ENCODE data around the gene SYT15B.
"Not testable (repeated sequence)": the region's sequence is repeated elsewhere in the genome, so short reads cannot be mapped to it uniquely, and the experiment has no call there.

Gene SYT15B

DNA sequence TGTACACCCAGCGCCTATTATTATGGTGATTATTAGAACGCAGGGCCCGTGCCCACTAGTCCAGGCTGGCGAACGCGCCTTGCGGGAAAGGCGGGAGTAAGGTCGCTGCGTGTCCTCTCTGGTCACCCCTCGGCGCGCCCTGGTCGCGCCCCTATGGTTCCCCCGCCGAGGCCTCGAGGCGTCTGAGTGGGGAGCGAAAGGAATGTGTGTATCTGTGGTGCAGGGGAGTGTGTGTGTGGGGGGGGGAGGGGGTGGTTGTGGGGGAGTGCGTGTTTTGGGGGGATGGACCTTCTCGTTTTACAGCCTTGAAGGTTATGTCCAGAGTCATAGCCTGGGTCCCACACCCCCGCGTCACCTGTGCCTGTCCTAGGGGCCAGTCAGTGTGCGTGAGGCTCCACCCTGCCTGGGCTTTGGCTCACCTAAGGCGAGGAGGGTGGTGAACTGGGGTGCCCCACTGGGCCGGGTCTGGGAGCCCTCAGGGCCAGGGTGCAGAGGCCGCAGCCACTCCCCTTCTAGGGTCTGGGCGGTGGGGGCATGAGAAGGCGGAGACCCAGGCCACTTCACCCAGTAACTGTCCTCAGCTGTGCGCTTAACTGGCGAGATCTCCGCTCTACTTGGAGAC is at the start of gene SYT15B:
Gene SYT15B (minus strand): TSS at position 39 of the 622 bp plus-strand sequence. CDS start 952 bp downstream, outside the sequence.
- Histone ChIP-seq H3K4me3 (ENCODE audit: low read depth, low read length) (peak within 1 kb of the TSS; percentile 26; the same call in 1 of the 2 replicates), H3K27me3 (ENCODE audit: control insufficient read depth, insufficient read depth, low read length) (peaks cover 12% of the 10 kb centered on the region)
- not testable (repeated sequence) for H3K27ac ChIP-seq (ENCODE audit: low read depth, low read length); H3K4me1 ChIP-seq (ENCODE audit: control insufficient read depth, insufficient read depth, low read length); H3K36me3 ChIP-seq (ENCODE audit: control insufficient read depth, insufficient read depth, low read length); H3K9me3 ChIP-seq (ENCODE audit: control insufficient read depth, insufficient read depth, low read length); H3K9ac ChIP-seq (ENCODE audit: low read depth, low read length)

DNA sequence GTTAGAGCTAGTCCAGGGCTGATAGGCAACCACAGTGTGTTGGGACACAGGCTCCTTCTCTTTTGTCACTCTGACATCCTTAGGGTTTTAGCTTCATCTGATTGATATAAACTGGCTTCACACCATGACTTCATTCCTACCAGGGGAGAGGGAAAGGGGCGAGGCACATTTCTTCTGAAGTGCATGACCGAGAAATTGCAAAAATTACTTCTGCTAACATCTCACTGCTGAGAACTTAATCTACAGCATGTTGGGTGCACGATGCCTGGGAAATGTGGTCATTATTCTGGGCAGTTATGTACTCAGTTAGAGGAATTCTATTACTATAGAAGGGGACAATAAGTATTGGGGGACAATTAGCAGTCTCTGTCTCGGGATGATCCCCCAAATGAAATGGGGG is 16.2 kb upstream of the SYT15B start:
- not testable (repeated sequence) for H3K36me3 ChIP-seq (ENCODE audit: control insufficient read depth, insufficient read depth, low read length); H3K27me3 ChIP-seq (ENCODE audit: control insufficient read depth, insufficient read depth, low read length); H3K4me3 ChIP-seq (ENCODE audit: low read depth, low read length); H3K27ac ChIP-seq (ENCODE audit: low read depth, low read length); H3K4me1 ChIP-seq (ENCODE audit: control insufficient read depth, insufficient read depth, low read length); H3K9ac ChIP-seq (ENCODE audit: low read depth, low read length); H3K9me3 ChIP-seq (ENCODE audit: control insufficient read depth, insufficient read depth, low read length)

DNA sequence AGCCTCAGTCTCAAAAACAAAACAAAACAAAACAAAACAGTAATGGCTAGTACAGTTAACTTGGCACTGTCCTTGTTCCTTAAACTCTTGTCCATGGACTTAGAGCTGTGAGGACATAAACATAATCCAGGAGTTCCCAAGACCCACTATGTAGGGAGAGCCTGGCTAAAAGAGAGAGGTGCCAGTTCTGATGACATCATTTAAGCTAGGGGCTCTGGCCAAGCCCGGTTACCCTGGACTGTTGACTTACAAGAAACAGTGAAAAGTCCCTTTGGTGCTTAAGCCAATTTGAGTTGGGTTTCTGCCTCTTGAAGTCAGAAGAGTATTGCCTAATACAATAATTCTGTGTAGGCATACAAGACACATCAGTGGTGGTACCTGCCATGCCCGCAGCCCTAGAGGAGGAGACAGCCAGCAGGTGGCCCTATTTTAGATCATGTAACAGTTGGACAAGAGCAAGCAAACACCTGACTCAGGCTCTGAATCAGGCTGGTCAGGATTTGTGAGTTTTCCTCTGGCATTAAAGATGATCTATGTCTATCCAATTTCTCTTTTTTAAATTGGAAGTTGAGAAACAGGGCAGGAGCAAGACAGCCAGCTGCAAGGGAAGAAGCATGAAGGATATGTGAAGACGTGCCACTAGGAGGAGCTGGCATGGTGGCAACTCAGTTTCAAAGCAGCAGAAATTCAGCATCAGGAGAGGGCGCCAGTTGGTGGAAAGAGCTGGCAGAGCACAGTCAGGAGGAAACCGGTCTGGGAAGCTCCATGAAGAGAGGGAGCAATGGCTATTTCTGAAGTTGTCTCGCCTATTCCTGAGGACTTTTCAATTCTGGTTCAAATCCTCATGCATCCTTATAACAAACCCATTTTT is 12.2 kb upstream of the SYT15B start:
- H3K36me3 ChIP-seq (ENCODE audit: control insufficient read depth, insufficient read depth, low read length); H3K4me1 ChIP-seq (ENCODE audit: control insufficient read depth, insufficient read depth, low read length); H3K27me3 ChIP-seq (ENCODE audit: control insufficient read depth, insufficient read depth, low read length); H3K4me3 ChIP-seq (ENCODE audit: low read depth, low read length); H3K27ac ChIP-seq (ENCODE audit: low read depth, low read length); H3K9me3 ChIP-seq (ENCODE audit: control insufficient read depth, insufficient read depth, low read length); H3K9ac ChIP-seq (ENCODE audit: low read depth, low read length): not testable (repeated sequence)

DNA sequence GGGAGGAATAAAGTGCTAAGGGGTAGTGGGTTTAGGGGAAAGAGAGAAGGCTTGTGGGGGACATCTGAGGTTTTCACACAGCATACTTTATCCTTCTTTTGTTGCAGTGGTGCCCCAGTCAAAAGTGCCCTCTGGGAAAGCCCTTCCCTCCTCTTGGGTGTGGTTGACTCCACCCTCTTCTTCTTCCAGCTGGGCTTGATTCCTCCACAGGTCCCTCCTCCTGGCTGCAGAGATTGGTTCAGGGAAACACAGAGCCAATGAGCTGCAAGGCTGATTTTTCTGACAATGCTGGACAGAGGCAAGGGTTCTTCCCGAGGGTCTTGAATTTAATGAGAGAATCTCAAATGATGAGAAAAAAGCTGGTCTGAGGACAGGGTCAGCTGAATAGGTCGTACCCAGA is 7.4 kb upstream of the SYT15B start:
- H3K27ac ChIP-seq (ENCODE audit: low read depth, low read length); H3K4me1 ChIP-seq (ENCODE audit: control insufficient read depth, insufficient read depth, low read length); H3K9ac ChIP-seq (ENCODE audit: low read depth, low read length); H3K36me3 ChIP-seq (ENCODE audit: control insufficient read depth, insufficient read depth, low read length); H3K4me3 ChIP-seq (ENCODE audit: low read depth, low read length); H3K27me3 ChIP-seq (ENCODE audit: control insufficient read depth, insufficient read depth, low read length); H3K9me3 ChIP-seq (ENCODE audit: control insufficient read depth, insufficient read depth, low read length): not testable (repeated sequence)

DNA sequence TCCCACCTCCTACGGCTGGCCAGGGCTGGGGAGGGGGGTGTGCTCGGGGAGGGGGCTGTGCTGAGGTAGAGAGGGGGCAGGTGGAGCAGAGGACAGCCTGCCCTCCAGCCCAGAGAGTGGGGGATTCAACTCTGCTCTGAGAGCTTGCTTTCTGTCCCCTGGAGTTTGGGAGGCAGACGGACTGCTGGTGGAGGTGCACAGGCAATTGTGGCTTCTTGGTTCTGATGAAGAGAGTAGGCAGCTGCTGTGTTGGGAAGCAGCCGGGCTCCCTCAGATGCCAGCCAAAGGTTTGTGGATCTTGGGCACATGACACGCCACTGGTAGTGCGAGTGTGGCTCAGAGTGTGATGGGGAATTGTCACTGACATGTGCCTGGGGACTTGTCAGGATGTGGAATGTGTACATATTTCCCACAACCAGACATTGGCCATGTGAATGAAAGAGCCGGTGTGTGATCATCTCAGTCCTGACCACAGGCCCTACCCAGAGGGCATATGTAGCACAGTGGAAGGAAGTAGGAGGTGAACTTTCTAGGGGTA is 5.3 kb upstream of the SYT15B start:
- not testable (repeated sequence) for H3K9me3 ChIP-seq (ENCODE audit: control insufficient read depth, insufficient read depth, low read length); H3K27me3 ChIP-seq (ENCODE audit: control insufficient read depth, insufficient read depth, low read length); H3K4me3 ChIP-seq (ENCODE audit: low read depth, low read length); H3K27ac ChIP-seq (ENCODE audit: low read depth, low read length); H3K9ac ChIP-seq (ENCODE audit: low read depth, low read length); H3K36me3 ChIP-seq (ENCODE audit: control insufficient read depth, insufficient read depth, low read length); H3K4me1 ChIP-seq (ENCODE audit: control insufficient read depth, insufficient read depth, low read length)

DNA sequence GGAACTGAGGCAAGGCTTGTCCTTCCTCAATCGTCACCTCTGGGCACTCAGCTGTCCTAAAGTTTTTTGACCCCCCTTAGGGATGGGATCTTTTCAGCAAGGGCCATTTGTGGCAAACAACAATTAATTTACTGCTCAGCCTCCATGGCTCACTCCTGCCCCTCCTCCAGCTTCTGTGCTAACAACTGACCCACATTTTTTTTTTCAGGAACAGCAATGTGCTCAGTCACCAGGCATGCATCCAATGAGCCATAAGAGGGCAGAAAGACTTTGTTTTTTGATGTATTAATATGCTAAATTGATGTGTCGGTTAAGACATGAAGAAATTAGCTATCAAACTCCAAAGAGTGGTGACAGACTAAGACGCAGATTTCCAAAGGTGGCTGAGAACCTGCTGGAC is 4.7 kb upstream of the SYT15B start:
- H3K4me3 ChIP-seq (ENCODE audit: low read depth, low read length); H3K9ac ChIP-seq (ENCODE audit: low read depth, low read length); H3K27ac ChIP-seq (ENCODE audit: low read depth, low read length); H3K4me1 ChIP-seq (ENCODE audit: control insufficient read depth, insufficient read depth, low read length); H3K36me3 ChIP-seq (ENCODE audit: control insufficient read depth, insufficient read depth, low read length); H3K27me3 ChIP-seq (ENCODE audit: control insufficient read depth, insufficient read depth, low read length); H3K9me3 ChIP-seq (ENCODE audit: control insufficient read depth, insufficient read depth, low read length): not testable (repeated sequence)

DNA sequence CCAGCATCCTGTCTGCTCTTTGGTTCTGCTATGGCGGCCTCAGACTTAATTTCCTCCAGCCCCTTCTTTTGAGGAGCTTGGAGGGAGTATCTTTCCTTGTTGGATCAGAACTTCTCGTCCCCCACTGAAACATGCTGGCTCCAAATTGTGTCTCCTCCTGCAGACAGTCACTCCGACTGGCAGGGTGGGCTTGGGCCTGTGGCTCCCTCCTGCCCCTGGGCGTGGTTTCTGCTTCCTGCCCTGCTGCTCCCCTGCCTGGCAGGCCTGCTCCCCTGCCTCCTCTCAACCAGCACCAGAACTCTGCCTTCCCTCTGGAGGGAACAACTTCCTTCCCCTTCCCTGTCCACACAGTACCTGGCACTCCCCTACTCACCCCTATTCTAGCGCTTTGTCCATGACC is 3.8 kb upstream of the SYT15B start:
- H3K27ac ChIP-seq (ENCODE audit: low read depth, low read length); H3K4me3 ChIP-seq (ENCODE audit: low read depth, low read length); H3K36me3 ChIP-seq (ENCODE audit: control insufficient read depth, insufficient read depth, low read length); H3K9ac ChIP-seq (ENCODE audit: low read depth, low read length); H3K9me3 ChIP-seq (ENCODE audit: control insufficient read depth, insufficient read depth, low read length); H3K27me3 ChIP-seq (ENCODE audit: control insufficient read depth, insufficient read depth, low read length); H3K4me1 ChIP-seq (ENCODE audit: control insufficient read depth, insufficient read depth, low read length): not testable (repeated sequence)

DNA sequence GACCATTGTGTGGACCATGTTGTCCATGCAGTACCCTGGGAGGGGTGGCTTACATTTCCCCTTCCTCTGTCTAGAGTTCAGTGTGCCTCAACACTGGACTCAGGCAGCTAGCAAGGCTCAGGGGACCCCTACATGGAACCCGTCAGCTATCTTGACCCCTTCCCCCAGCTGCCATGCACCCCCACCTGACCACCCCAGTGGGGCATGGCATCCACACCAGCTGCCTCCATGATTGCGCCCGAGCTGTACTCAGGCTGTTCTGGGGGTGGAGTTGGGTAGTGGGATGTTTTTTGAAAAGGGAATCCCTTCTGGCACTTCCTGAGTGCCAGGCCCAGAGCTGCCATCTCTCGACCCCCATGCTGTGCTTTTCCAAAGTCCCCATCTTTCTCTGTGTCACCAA is 1.8 kb upstream of the SYT15B start:
- not testable (repeated sequence) for H3K9ac ChIP-seq (ENCODE audit: low read depth, low read length); H3K27ac ChIP-seq (ENCODE audit: low read depth, low read length)
- peaks cover 12% of the 10 kb centered on the region for H3K27me3 ChIP-seq (ENCODE audit: control insufficient read depth, insufficient read depth, low read length)

DNA sequence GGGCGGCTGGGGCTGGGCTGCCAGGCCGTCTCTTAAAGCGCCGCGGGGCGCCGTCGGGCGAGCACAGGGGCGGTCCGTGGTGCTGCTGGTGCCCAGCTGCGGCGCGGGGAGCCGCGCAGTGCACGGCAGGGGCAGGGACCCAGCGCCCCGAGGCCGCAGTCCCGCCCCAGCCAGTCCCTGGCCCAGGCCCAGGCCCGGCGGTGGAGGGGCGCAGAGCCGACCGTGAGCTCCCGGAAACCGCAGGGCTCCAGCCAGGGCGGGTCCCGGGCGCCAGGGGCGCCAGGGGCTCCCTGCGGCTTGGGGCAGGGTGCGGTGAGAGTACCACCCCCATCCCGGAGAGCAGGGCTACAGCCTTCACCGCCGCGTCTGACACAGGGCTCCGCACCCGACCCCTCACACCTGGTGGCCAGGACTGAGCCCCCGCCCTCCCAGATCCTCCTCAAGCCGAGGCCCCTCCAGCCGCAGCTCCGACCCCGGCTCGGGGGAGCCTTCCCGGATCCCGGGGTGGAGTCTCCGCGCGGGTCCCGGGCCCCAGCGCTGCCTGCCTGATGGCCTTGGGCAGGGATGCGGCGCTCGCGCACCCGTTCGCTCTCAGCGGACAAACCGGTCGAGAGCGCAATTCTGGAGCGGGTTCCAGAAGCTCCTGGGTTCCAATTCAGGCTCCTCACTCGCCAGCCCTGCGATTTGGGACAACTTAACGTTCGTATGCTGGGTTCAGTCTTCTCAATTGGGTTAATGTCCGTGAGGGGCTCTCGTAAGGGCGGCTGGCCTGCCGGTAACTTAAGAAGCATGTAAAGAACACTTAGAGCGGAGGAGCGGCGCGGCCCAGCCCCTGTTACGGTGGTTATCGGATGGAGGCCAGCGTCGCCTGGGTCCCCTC is 478 bp downstream of the SYT15B start:
- H3K4me1 ChIP-seq (ENCODE audit: control insufficient read depth, insufficient read depth, low read length); H3K36me3 ChIP-seq (ENCODE audit: control insufficient read depth, insufficient read depth, low read length); H3K9ac ChIP-seq (ENCODE audit: low read depth, low read length); H3K27ac ChIP-seq (ENCODE audit: low read depth, low read length); H3K9me3 ChIP-seq (ENCODE audit: control insufficient read depth, insufficient read depth, low read length): not testable (repeated sequence)
- H3K27me3 ChIP-seq (ENCODE audit: control insufficient read depth, insufficient read depth, low read length), result peaks cover 12% of the 10 kb centered on the region
- H3K4me3 ChIP-seq (ENCODE audit: low read depth, low read length), result peak overlapping the region; percentile 26; the same call in 1 of the 2 replicates

More for the DNA sequence above, 1.8 kb upstream of the SYT15B start:
- H3K9me3 ChIP-seq (ENCODE audit: control insufficient read depth, insufficient read depth, low read length); H3K4me3 ChIP-seq (ENCODE audit: low read depth, low read length); H3K36me3 ChIP-seq (ENCODE audit: control insufficient read depth, insufficient read depth, low read length); H3K4me1 ChIP-seq (ENCODE audit: control insufficient read depth, insufficient read depth, low read length): not testable (repeated sequence)

DNA sequence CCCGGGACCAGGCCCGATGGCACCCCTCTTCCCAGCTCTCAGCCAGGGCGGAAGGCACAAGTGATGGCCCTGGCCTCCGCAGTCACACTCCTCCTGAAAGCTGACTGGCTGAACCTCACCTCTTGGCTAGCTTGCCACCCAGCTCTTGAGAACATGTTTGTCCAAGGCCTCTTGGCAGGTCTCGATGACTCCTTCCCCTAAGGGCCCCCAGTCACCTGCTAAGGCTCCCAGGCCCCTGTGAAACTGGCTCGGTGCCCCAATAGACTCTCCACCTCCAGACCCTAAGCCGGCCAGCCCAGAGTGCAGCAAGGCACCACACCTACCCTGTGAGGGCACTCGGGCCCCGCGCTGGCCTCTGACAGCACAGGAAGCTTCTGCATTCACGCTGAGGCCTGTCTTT is 4.5 kb downstream of the SYT15B start:
- H3K36me3 ChIP-seq (ENCODE audit: control insufficient read depth, insufficient read depth, low read length); H3K9me3 ChIP-seq (ENCODE audit: control insufficient read depth, insufficient read depth, low read length); H3K9ac ChIP-seq (ENCODE audit: low read depth, low read length); H3K27ac ChIP-seq (ENCODE audit: low read depth, low read length); H3K4me3 ChIP-seq (ENCODE audit: low read depth, low read length); H3K4me1 ChIP-seq (ENCODE audit: control insufficient read depth, insufficient read depth, low read length): not testable (repeated sequence)
- peaks cover 12% of the 10 kb centered on the region for H3K27me3 ChIP-seq (ENCODE audit: control insufficient read depth, insufficient read depth, low read length)

DNA sequence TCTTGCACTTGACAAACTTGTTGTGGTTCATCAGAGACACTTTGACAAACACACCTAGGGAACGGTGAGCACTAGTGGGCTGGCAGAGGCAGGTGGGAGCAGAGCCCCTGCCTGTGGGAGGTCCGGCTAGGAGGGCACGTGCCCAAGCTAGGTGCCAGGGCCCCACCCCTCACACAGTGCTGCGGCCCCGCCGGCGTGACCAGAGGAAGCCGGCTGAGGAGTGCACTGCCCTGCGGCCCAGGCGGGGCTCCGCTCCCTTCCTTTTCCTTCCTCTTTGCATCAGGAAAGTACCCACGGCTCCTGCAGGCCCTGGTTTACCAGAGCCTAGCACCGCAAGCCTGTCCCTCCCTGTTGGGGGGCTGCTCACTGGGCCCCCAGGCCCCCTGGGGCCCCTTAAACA is 7.2 kb downstream of the SYT15B start:
- H3K27me3 ChIP-seq (ENCODE audit: control insufficient read depth, insufficient read depth, low read length); H3K9ac ChIP-seq (ENCODE audit: low read depth, low read length); H3K27ac ChIP-seq (ENCODE audit: low read depth, low read length); H3K4me3 ChIP-seq (ENCODE audit: low read depth, low read length); H3K4me1 ChIP-seq (ENCODE audit: control insufficient read depth, insufficient read depth, low read length); H3K36me3 ChIP-seq (ENCODE audit: control insufficient read depth, insufficient read depth, low read length); H3K9me3 ChIP-seq (ENCODE audit: control insufficient read depth, insufficient read depth, low read length): not testable (repeated sequence)

All from HUES48 (cell line).